AG04450 (cell line): ENCODE data around the gene FKBP6. TPM values are rescaled to one million over a fixed set of nuclear protein-coding genes. Genes with fewer than 3 reads are reported as not detected.

ENCODE experiments used
- CTCF ChIA-PET: fragments of 300-600, 350-600 bp; formaldehyde crosslinking; extraction: SDS; loops from one replicate; lab custom pipeline; 2022; ENCODE audit warnings: antibody characterized with exemption, inconsistent platforms; lab: Charles Lee
- POLR2A ChIA-PET: fragments of 350-600 bp; formaldehyde crosslinking; extraction: SDS; loops from one replicate; lab custom pipeline; 2021; ENCODE audit warnings: antibody characterized with exemption, inconsistent platforms; lab: Yijun Ruan, JAX
- DNase-seq: peaks from one replicate; pipeline ENCODE4 v3.0.0-alpha.2; 2011; ENCODE audit warnings: low read depth, low spot score
- H3K27ac ChIP-seq: one replicate; pipeline ENCODE4 v1.5.1; 2012; ENCODE audit warnings: low read depth, low read length, control low read depth
- H3K27me3 ChIP-seq: one replicate; pipeline ENCODE4 v1.6.0; 2012; ENCODE audit warnings: low read length; ENCODE audit not compliant: control insufficient read depth, insufficient read depth
- H3K4me3 ChIP-seq: 2 replicates; pipeline ENCODE4 v1.5.1; 2011; ENCODE audit warnings: mild to moderate bottlenecking, low read depth, low read length, control low read depth
- H3K9me3 ChIP-seq: 2 replicates; pipeline ENCODE4 v1.5.1; 2012; ENCODE audit warnings: low read length; ENCODE audit not compliant: control insufficient read depth, insufficient read depth
- polyA plus RNA-seq: library from polyadenylated mRNA; depleted of rRNA; stranded (reverse); fragments of >200 nt; gene quantifications from 2 replicates; pipeline ENCODE4 v1.2.3, GENCODE V29; 2011
- TF ChIP-seq, protein P1 (sequence below): IDR thresholded peaks from 2 replicates; pipeline ENCODE4 v1.5.1; 2011; ENCODE audit warnings: low read depth, low read length, control low read depth, inconsistent platforms

Gene FKBP6
- polyA plus RNA-seq, 1 experiment: not detected

DNA sequence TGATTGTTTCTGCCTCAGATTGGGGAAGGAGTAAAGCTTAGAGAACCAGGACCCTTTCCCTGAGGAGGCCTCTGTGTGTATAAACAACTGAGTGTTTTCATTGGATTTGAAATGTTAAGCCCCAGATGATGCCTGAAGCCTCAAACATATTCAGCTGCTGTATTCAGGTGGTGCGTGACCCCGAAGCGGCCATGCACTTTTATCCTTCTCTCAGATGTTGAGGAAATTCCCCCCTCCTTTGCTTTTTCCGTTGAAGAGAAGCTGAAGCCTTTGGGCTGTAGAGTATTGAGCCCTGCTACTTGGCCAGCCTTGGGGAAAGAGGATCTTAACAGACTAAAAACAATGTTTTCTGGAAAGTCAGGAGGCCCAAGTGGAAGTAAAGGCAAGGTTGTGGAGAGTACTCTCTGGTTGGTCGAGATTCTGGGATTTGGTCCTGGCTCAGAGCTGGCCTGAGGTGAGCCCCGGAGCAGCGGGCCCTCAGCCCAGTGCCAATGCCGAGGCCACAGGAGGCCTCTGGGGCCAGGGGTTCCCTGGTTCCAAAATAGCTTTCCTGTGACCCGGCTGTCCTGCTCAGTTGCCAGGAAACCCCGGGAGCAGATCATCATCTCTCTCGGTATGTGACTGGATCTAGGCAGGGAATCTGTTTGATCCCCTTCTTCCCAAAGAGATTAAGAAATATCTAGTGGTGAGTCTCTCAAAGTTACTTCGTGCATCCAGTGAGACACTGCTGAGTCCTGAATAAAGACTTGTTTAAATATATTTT, 22.5 kb downstream of the FKBP6 start:
- POLR2A ChIA-PET: interaction anchor here (0.6 kb wide), 1 partner anchor 57 kb away, joined by 3 read pairs; no protein-coding TSS in a partner anchor
- CTCF ChIA-PET: no interaction called here
- H3K27me3 ChIP-seq: peaks cover 17% of the 10 kb centered on the region
- TF ChIP-seq, protein P1, sequence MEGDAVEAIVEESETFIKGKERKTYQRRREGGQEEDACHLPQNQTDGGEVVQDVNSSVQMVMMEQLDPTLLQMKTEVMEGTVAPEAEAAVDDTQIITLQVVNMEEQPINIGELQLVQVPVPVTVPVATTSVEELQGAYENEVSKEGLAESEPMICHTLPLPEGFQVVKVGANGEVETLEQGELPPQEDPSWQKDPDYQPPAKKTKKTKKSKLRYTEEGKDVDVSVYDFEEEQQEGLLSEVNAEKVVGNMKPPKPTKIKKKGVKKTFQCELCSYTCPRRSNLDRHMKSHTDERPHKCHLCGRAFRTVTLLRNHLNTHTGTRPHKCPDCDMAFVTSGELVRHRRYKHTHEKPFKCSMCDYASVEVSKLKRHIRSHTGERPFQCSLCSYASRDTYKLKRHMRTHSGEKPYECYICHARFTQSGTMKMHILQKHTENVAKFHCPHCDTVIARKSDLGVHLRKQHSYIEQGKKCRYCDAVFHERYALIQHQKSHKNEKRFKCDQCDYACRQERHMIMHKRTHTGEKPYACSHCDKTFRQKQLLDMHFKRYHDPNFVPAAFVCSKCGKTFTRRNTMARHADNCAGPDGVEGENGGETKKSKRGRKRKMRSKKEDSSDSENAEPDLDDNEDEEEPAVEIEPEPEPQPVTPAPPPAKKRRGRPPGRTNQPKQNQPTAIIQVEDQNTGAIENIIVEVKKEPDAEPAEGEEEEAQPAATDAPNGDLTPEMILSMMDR: no peak
- no peak overlapping the region for H3K4me3 ChIP-seq
- H3K9me3 ChIP-seq: peaks cover 8% of the 10 kb centered on the region
- H3K27ac ChIP-seq: no peak overlapping the region
- DNase-seq: no peak

DNA sequence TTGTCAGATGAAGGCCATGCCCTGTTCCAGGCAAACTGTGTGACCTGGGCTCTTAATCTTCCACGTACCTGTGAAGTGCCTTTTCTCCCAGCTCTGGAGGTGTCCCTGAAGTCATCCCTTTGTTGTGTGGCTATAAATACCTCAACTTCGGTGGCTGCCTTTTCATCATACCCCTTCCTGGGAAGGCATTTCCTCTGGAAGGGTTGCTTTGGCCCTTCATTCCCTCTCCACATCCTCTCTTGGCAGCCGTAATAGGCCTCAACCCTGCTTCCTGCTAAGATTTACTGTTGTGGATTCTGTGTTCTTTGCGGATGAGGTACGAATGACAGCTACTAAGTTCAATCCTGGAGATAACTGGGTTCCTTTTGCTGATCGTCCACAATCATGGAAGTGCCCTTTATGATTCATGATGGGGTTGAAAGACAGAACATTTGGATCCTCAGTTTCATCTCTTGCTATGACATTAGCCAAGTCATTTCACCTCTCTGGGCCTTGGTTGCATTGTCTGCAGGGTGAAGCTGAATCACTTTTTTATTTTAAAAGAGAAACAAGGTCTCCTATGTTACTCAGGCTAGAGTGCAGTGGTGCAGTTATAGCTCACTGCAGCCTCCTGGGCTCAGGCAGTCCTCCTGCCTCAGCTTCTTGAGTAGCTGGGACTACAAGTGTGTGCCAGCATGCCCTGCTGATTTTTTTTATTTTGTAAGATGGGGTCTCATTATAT, 23.6 kb downstream of the FKBP6 start:
- ChIA-PET POLR2A (no interaction called here), CTCF (no interaction called here)
- no peak for DNase-seq
- peaks cover 8% of the 10 kb centered on the region for H3K9me3 ChIP-seq
- TF ChIP-seq, protein P1: no peak
- no peak overlapping the region for H3K27ac ChIP-seq
- H3K27me3 ChIP-seq: peaks cover 17% of the 10 kb centered on the region
- no peak overlapping the region for H3K4me3 ChIP-seq

DNA sequence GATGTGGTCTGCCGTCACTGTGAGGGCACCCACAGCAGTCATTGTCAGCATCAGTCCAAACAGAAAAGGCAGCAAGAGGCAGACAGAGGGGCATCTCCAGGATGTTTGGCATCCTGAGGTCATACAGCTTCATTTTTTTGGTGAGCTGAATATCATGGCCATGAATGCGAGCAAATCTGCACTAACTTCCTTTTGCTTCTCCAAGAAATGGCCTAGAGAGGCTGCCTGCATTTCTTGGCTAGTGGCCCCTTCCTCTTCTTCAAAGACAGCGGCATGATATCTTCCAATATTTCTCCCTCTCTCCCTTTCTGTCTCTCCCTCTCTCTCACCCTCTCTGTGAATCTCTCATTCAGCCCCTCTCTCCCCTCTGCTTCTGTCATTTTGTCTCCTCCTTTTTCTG, 24.8 kb downstream of the FKBP6 start:
- Histone ChIP-seq H3K9me3 (peaks cover 8% of the 10 kb centered on the region), H3K27ac (no peak overlapping the region), H3K27me3 (peaks cover 9% of the 10 kb centered on the region), H3K4me3 (no peak overlapping the region)
- CTCF ChIA-PET: interaction anchor here (0.9 kb wide), 1 partner anchor 10 kb away, joined by 5 read pairs; no protein-coding TSS in a partner anchor
- TF ChIP-seq, protein P1: no peak
- POLR2A ChIA-PET: no interaction called here
- no peak for DNase-seq

DNA sequence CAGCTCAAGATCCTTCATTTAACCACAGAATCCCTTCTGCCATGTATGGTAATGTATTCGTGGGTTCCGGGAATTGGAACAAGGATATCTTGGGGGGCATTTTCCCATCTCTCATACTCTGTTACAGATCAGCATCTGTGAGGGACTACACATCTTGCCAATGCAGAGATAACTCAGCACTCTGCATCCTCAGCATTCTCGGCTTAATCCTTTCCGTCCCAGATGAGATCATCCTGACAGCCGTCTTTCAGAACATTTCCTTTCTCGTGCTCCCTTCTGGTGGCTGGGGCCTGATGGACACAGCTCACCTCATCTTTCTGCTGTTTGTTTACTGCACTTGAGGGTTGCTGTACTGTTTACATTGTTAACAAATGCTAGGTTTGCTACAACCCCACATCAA, 25.3 kb downstream of the FKBP6 start:
- no peak for DNase-seq
- no peak overlapping the region for H3K27ac ChIP-seq
- TF ChIP-seq, protein P1: no peak
- peaks cover 7% of the 10 kb centered on the region for H3K27me3 ChIP-seq
- peaks cover 8% of the 10 kb centered on the region for H3K9me3 ChIP-seq
- no peak overlapping the region for H3K4me3 ChIP-seq
- ChIA-PET POLR2A (no interaction called here), CTCF (interaction anchor here (0.9 kb wide), 1 partner anchor 11 kb away, joined by 5 read pairs; no protein-coding TSS in a partner anchor)

DNA sequence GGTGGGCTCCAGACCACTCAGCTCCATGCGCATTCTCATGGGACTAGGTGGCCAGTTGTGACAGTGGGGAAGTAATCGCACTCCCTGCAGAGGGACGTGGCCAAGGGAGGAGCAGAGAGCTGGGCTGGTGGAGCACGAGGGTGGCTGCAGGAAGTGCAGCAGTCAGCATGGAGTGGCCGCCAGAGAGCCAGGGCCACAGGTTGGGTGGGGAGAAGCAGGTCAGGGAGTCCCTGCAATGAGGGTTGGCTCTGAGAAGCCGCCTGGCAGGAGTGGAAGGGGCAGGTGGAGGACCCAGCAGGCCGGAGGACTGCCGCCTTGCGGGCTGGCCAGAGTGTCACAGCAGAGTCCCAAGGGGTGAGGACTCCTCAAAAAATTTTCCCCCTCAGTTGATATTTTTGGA, 26.2 kb downstream of the FKBP6 start:
- no peak overlapping the region for H3K4me3 ChIP-seq
- peaks cover 8% of the 10 kb centered on the region for H3K9me3 ChIP-seq
- ChIA-PET POLR2A (no interaction called here), CTCF (no interaction called here)
- TF ChIP-seq, protein P1: no peak
- DNase-seq: no peak
- H3K27me3 ChIP-seq: peaks cover 7% of the 10 kb centered on the region
- H3K27ac ChIP-seq: no peak overlapping the region
